Measurements from ENCODE around the gene B4GAT1. TPM values are rescaled to one million over a fixed set of nuclear protein-coding genes. Genes with fewer than 3 reads are reported as not detected.
"Not testable (repeated sequence)": the region's sequence is repeated elsewhere in the genome, so short reads cannot be mapped to it uniquely, and the experiment has no call there.

B4GAT1 gene
- polyA plus RNA-seq, 1 donor = 43.6 TPM

DNA sequence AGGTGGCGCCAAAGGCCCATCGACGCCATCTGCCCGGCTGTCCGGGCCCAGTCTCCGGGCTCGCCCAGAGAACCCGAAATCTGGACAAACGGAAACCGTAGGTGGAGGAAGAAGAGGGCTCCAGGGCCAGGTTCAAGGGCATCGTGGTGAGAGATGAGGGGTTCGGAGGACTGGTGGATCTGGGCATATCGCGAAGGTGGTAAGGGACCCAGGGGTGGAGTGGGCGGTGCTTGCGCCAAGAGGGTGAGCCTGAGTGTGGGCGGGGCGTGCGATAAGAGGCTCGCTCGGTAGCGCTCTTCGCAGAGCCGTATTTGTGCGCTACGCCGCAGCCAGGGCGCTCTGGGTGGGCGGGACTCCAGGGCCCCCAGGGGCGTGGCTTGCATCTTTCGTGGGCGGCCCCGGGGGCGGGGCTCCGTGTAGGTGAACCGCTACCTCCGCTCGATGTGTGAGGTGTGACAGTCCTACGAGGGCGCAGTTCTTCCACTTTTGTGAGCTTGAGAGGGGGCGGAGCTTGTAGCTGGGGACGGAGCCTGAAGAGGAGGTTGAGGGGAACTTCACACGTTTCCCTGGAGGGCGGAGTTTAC is 35.4 kb downstream of the B4GAT1 start:
- DNase-seq = peak; percentile 88

- DNase-seq = no peak
Observed at GRCh38 chr11:66311470-66311964, 35.9 kb downstream of the B4GAT1 start.

- not testable (repeated sequence) for DNase-seq
Observed at GRCh38 chr11:66310803-66311440, 36.5 kb downstream of the B4GAT1 start.

- DNase-seq = no peak
Observed at GRCh38 chr11:66310324-66310723, 37.1 kb downstream of the B4GAT1 start.

- no peak for DNase-seq
Observed at GRCh38 chr11:66309475-66309874, 38.0 kb downstream of the B4GAT1 start.

DNA sequence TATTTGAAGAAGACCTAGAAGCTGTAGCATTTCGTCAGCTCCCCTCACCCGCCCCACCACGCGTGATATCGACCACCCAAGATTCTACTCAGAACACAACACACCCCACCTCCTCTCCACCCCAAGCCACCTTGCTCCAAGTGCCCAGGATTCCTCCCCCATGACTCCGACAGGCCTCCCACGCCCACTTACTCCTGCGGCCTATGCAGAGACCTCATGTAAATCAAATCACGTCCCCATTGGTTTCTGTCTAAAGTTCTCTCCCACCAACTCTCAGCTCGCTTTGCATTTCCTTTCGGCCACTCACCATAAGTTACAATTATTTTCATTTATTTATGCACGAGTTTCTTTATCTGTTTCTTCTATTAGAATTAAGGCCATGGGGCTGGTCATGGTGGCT is 44.8 kb downstream of the B4GAT1 start:
- DNase-seq = no peak

- no peak for DNase-seq
Observed at GRCh38 chr11:66299186-66299585, 48.2 kb downstream of the B4GAT1 start.

DNA sequence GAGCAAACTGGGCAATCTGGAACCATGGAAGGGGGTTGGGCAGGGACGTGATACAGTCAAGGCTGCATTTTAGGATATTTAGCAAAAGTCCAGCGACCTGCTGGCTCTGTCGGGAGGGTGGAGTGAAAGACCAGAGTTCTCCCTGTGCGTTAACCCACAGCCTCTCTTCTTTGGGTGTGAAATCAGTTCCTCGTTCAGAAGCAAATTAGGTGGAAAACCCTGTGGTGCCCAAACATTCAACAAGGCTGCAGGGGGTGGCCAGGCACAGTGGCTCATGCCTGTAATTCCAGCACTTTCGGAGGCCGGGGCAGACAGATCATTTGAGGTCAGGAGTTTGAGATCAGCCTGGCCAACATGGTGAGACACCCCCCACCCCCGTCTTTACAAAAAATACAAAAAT is 49.8 kb downstream of the B4GAT1 start:
- DNase-seq = no peak

Other genes starting within 250 kb of the B4GAT1 start
- 21.2 TPM for gene KLC2, start 89.9 kb downstream of the B4GAT1 start, polyA plus RNA-seq (ENCODE audit: insufficient read length)
- gene RAB1B, start 79.0 kb downstream of the B4GAT1 start, polyA plus RNA-seq (ENCODE audit: insufficient read length) = 108 TPM
- gene CNIH2, start 69.5 kb downstream of the B4GAT1 start, polyA plus RNA-seq (ENCODE audit: insufficient read length) = 5.4 TPM
- gene YIF1A, start 58.5 kb downstream of the B4GAT1 start, polyA plus RNA-seq (ENCODE audit: insufficient read length) = 49.2 TPM
- gene TMEM151A, start 55.7 kb downstream of the B4GAT1 start, polyA plus RNA-seq (ENCODE audit: insufficient read length) = not detected
- gene CD248, start 30.6 kb downstream of the B4GAT1 start, polyA plus RNA-seq (ENCODE audit: insufficient read length) = 52.2 TPM
- 1.6 TPM for gene RIN1, start 11.2 kb downstream of the B4GAT1 start, polyA plus RNA-seq (ENCODE audit: insufficient read length)
- 29.6 TPM for gene BRMS1, start 2.5 kb downstream of the B4GAT1 start, polyA plus RNA-seq (ENCODE audit: insufficient read length)
- gene SLC29A2, start 24.1 kb upstream of the B4GAT1 start, polyA plus RNA-seq (ENCODE audit: insufficient read length) = 20.7 TPM
- gene NPAS4, start 73.4 kb upstream of the B4GAT1 start, polyA plus RNA-seq (ENCODE audit: insufficient read length) = 0.55 TPM
- gene MRPL11, start 91.2 kb upstream of the B4GAT1 start, polyA plus RNA-seq (ENCODE audit: insufficient read length) = 67.5 TPM
- 4.9 TPM for gene PELI3, start 119.3 kb upstream of the B4GAT1 start, polyA plus RNA-seq (ENCODE audit: insufficient read length)
- 24.3 TPM for gene DPP3, start 132.8 kb upstream of the B4GAT1 start, polyA plus RNA-seq (ENCODE audit: insufficient read length)
- gene BBS1, start 163.0 kb upstream of the B4GAT1 start, polyA plus RNA-seq (ENCODE audit: insufficient read length) = 93.0 TPM
- gene ZDHHC24, start 198.4 kb upstream of the B4GAT1 start, polyA plus RNA-seq (ENCODE audit: insufficient read length) = 8.4 TPM
- gene ACTN3, start 199.3 kb upstream of the B4GAT1 start, polyA plus RNA-seq (ENCODE audit: insufficient read length) = 1.1 TPM
- gene CTSF, start 221.0 kb upstream of the B4GAT1 start, polyA plus RNA-seq (ENCODE audit: insufficient read length) = 99.0 TPM
- gene CCDC87, start 245.4 kb upstream of the B4GAT1 start, polyA plus RNA-seq (ENCODE audit: insufficient read length) = 0.27 TPM
- gene CCS, start 245.6 kb upstream of the B4GAT1 start, polyA plus RNA-seq (ENCODE audit: insufficient read length) = 54.0 TPM